Measurements from ENCODE around the gene MYT1. TPM values are rescaled to one million over a fixed set of nuclear protein-coding genes. Genes with fewer than 3 reads are reported as not detected.
A peak's percentile ranks its signal among the peaks of the same experiment; 100 is the strongest.

The MYT1 gene
- total and polyA plus RNA-seq, 11 donors: 0.07 to 0.23 (median 0.09) TPM; not detected in 5

- Histone ChIP-seq H3K9me3 (no peaks in the 10 kb centered on the region), H3K36me3 (no peaks in the 10 kb centered on the region)
These were observed 23.8 kb downstream of the MYT1 start for GRCh38 chr20:64188091-64188490.

GRCh38 chr20:64188682-64189529 lies 24.7 kb downstream of the MYT1 start:
- 47 to 49% (median 48%) methylated on average over 21 of the region's 21 CpGs for WGBS, 4 donors
- DNase-seq (no peak), ATAC-seq (peak in 1 of 4 donors; percentile 75)
- intact Hi-C loops (cut with DNase I): no loop called here
- Histone ChIP-seq H3K27me3 (peaks cover 0 to 32% (median 5%) of the 10 kb centered on the region in 9 donors), H3K9me3 (no peaks in the 10 kb centered on the region), H3K4me1 (peaks cover 0 to 8% (median 0%) of the 10 kb centered on the region in 12 donors), H3K36me3 (no peaks in the 10 kb centered on the region), H3K27ac (no peak overlapping the region), H3K4me3 (no peak overlapping the region)
- no peak for TF ChIP-seq POLR2A (IDR thresholded peaks at IDR 0.05)
- TF ChIP-seq CTCF (IDR thresholded peaks at IDR 0.05): no peak

More at GRCh38 chr20:64188091-64188490, 23.8 kb downstream of the MYT1 start:
- no peak for ATAC-seq
- Histone ChIP-seq H3K4me1 (peaks cover 0 to 8% (median 0%) of the 10 kb centered on the region in 12 donors), H3K4me3 (no peak overlapping the region), H3K27me3 (peaks cover 0 to 24% (median 5%) of the 10 kb centered on the region in 9 donors), H3K27ac (no peak overlapping the region)
- 67 to 82% (median 71%) methylated on average over 4 of the region's 4 CpGs for WGBS, 4 donors
- intact Hi-C loops (cut with DNase I): no loop called here
- no peak for TF ChIP-seq CTCF (IDR thresholded peaks at IDR 0.05)
- TF ChIP-seq POLR2A (IDR thresholded peaks at IDR 0.05): no peak
- DNase-seq: no peak

GRCh38 chr20:64189530-64189966 lies 25.3 kb downstream of the MYT1 start:
- intact Hi-C loops (cut with DNase I): no loop called here
- H3K4me3 ChIP-seq: no peak overlapping the region
- WGBS, 4 donors: 36 to 49% (median 44%) methylated on average over 5 of the region's 5 CpGs
- DNase-seq (no peak), ATAC-seq (no peak)
- H3K9me3 ChIP-seq: no peaks in the 10 kb centered on the region
- no peaks in the 10 kb centered on the region for H3K36me3 ChIP-seq
- peaks cover 0 to 8% (median 0%) of the 10 kb centered on the region in 12 donors for H3K4me1 ChIP-seq
- TF ChIP-seq POLR2A (IDR thresholded peaks at IDR 0.05): no peak
- TF ChIP-seq CTCF (IDR thresholded peaks at IDR 0.05): no peak
- H3K27ac ChIP-seq: no peak overlapping the region
- peaks cover 0 to 36% (median 5%) of the 10 kb centered on the region in 9 donors for H3K27me3 ChIP-seq

GRCh38 chr20:64189986-64190385 lies 25.7 kb downstream of the MYT1 start:
- peaks cover 0 to 8% (median 0%) of the 10 kb centered on the region in 12 donors for H3K4me1 ChIP-seq
- H3K9me3 ChIP-seq: no peaks in the 10 kb centered on the region
- no peak for DNase-seq
- H3K27ac ChIP-seq: no peak overlapping the region
- WGBS, 4 donors: 72 to 85% (median 75%) methylated on average over 8 of the region's 8 CpGs
- H3K36me3 ChIP-seq: no peaks in the 10 kb centered on the region
- intact Hi-C loops (cut with DNase I): no loop called here
- no peak overlapping the region for H3K4me3 ChIP-seq
- peaks cover 0 to 36% (median 5%) of the 10 kb centered on the region in 9 donors for H3K27me3 ChIP-seq
- no peak for ATAC-seq
- TF ChIP-seq POLR2A (IDR thresholded peaks at IDR 0.05) (no peak), CTCF (IDR thresholded peaks at IDR 0.05) (no peak)
